ENCODE measurements around the gene ATG4C. TPM values are rescaled to one million over a fixed set of nuclear protein-coding genes. Genes with fewer than 3 reads are reported as not detected.

The ATG4C gene
- total RNA-seq, 1 experiment from 2014 or later = 6.5 TPM

- no peaks in the 10 kb centered on the region for H3K4me1 Mint-ChIP-seq (ENCODE audit: insufficient read depth, unreplicated experiment)
- no TSS peak for BruUV-seq (replicated peaks)
- intact Hi-C loops (cut with micrococcal nuclease) = loop anchor here (2.0 to 10.0 kb wide), 4 partner anchors 308 to 1402 kb away; no protein-coding TSS in a partner anchor
- H3K9me3 Mint-ChIP-seq (ENCODE audit: unreplicated experiment) = no peaks in the 10 kb centered on the region
- TF ChIP-seq CTCF (IDR thresholded peaks at IDR 0.05; ENCODE audit: unreplicated experiment) = no peak
- no peak overlapping the region for H3K27ac Mint-ChIP-seq (ENCODE audit: low read depth, unreplicated experiment)
- no peaks in the 10 kb centered on the region for H3K27me3 Mint-ChIP-seq (ENCODE audit: insufficient read depth, unreplicated experiment)
- POLR2A ChIA-PET = no interaction called here
- H3K36me3 Mint-ChIP-seq (ENCODE audit: insufficient read depth, unreplicated experiment) = no peaks in the 10 kb centered on the region
- CTCF ChIA-PET = interaction anchor here (0.7 to 2.1 kb wide), 6 partner anchors 12 to 698 kb away, joined by 4 to 13 read pairs (median 8); no protein-coding TSS in a partner anchor
- DNase-seq (ENCODE audit: unreplicated experiment) = no peak
- H3K4me3 Mint-ChIP-seq (ENCODE audit: unreplicated experiment) = no peak overlapping the region
Observed at GRCh38 chr1:62840555-62840954, 56.6 kb downstream of the ATG4C start.

GRCh38 chr1:62841587-62842169 lies 57.7 kb downstream of the ATG4C start:
- no peaks in the 10 kb centered on the region for H3K27me3 Mint-ChIP-seq (ENCODE audit: insufficient read depth, unreplicated experiment)
- H3K4me3 Mint-ChIP-seq (ENCODE audit: unreplicated experiment) = no peak overlapping the region
- no peak overlapping the region for H3K27ac Mint-ChIP-seq (ENCODE audit: low read depth, unreplicated experiment)
- peak; percentile 47 for TF ChIP-seq CTCF (IDR thresholded peaks at IDR 0.05; ENCODE audit: unreplicated experiment)
- no peaks in the 10 kb centered on the region for H3K4me1 Mint-ChIP-seq (ENCODE audit: insufficient read depth, unreplicated experiment)
- H3K9me3 Mint-ChIP-seq (ENCODE audit: unreplicated experiment) = no peaks in the 10 kb centered on the region
- no TSS peak for BruUV-seq (replicated peaks)
- POLR2A ChIA-PET = interaction anchor here (0.6 to 1.0 kb wide), 3 partner anchors 14 to 595 kb away, joined by 3 to 4 read pairs (median 4); no protein-coding TSS in a partner anchor
- intact Hi-C loops (cut with micrococcal nuclease) = loop anchor here (2.0 to 10.0 kb wide), 4 partner anchors 307 to 1401 kb away; no protein-coding TSS in a partner anchor
- H3K36me3 Mint-ChIP-seq (ENCODE audit: insufficient read depth, unreplicated experiment) = no peaks in the 10 kb centered on the region
- peak; percentile 69 for DNase-seq (ENCODE audit: unreplicated experiment)
- CTCF ChIA-PET = interaction anchor here (0.6 to 3.9 kb wide), 29 partner anchors 9 to 1356 kb away, joined by 3 to 19 read pairs (median 3); no protein-coding TSS in a partner anchor

- H3K27me3 Mint-ChIP-seq (ENCODE audit: insufficient read depth, unreplicated experiment) = no peaks in the 10 kb centered on the region
- ChIA-PET POLR2A (interaction anchor here (0.6 kb wide), 1 partner anchor 12 kb away, joined by 4 read pairs; no protein-coding TSS in a partner anchor), CTCF (interaction anchor here (1.2 to 3.9 kb wide), 2 partner anchors 305 to 695 kb away, joined by 4 to 19 read pairs; no protein-coding TSS in a partner anchor)
- H3K4me3 Mint-ChIP-seq (ENCODE audit: unreplicated experiment) = no peak overlapping the region
- BruUV-seq (replicated peaks) = no TSS peak
- DNase-seq (ENCODE audit: unreplicated experiment) = peak; percentile 47
- no peaks in the 10 kb centered on the region for H3K36me3 Mint-ChIP-seq (ENCODE audit: insufficient read depth, unreplicated experiment)
- TF ChIP-seq CTCF (IDR thresholded peaks at IDR 0.05; ENCODE audit: unreplicated experiment) = no peak
- H3K4me1 Mint-ChIP-seq (ENCODE audit: insufficient read depth, unreplicated experiment) = no peaks in the 10 kb centered on the region
- H3K27ac Mint-ChIP-seq (ENCODE audit: low read depth, unreplicated experiment) = no peak overlapping the region
- intact Hi-C loops (cut with micrococcal nuclease) = loop anchor here (5.0 to 10.0 kb wide), 3 partner anchors 339 to 1398 kb away; no protein-coding TSS in a partner anchor
- no peaks in the 10 kb centered on the region for H3K9me3 Mint-ChIP-seq (ENCODE audit: unreplicated experiment)
Observed at GRCh38 chr1:62844030-62844429, 60.1 kb downstream of the ATG4C start.

GRCh38 chr1:62849031-62849430 lies 65.1 kb downstream of the ATG4C start:
- no TSS peak for BruUV-seq (replicated peaks)
- POLR2A ChIA-PET = interaction anchor here (0.6 kb wide), 1 partner anchor 44 kb away, joined by 3 read pairs; no protein-coding TSS in a partner anchor
- no peaks in the 10 kb centered on the region for H3K4me1 Mint-ChIP-seq (ENCODE audit: insufficient read depth, unreplicated experiment)
- no peak overlapping the region for H3K4me3 Mint-ChIP-seq (ENCODE audit: unreplicated experiment)
- DNase-seq (ENCODE audit: unreplicated experiment) = peak; percentile 22
- no peaks in the 10 kb centered on the region for H3K27me3 Mint-ChIP-seq (ENCODE audit: insufficient read depth, unreplicated experiment)
- CTCF ChIA-PET = interaction anchor here (0.6 to 1.2 kb wide), 5 partner anchors 10 to 689 kb away, joined by 3 to 7 read pairs (median 4); no protein-coding TSS in a partner anchor
- intact Hi-C loops (cut with micrococcal nuclease) = loop anchor here (10.0 kb wide), 2 partner anchors 344 to 596 kb away; no protein-coding TSS in a partner anchor
- H3K27ac Mint-ChIP-seq (ENCODE audit: low read depth, unreplicated experiment) = no peak overlapping the region
- H3K36me3 Mint-ChIP-seq (ENCODE audit: insufficient read depth, unreplicated experiment) = no peaks in the 10 kb centered on the region
- TF ChIP-seq CTCF (IDR thresholded peaks at IDR 0.05; ENCODE audit: unreplicated experiment) = no peak
- no peaks in the 10 kb centered on the region for H3K9me3 Mint-ChIP-seq (ENCODE audit: unreplicated experiment)
